K562 treated with DMSO at 1 percent for 4 hours (cell line): ENCODE data around the gene RHBDL2. TPM values are rescaled to one million over a fixed set of nuclear protein-coding genes. Genes with fewer than 3 reads are reported as not detected.

ENCODE experiments used
- total RNA-seq: library from RNA; unstranded; fragments of 300-600 nt; gene quantifications from 2 replicates; pipeline ENCODE4 v1.2.3, GENCODE V29; 2022; ENCODE audit not compliant: insufficient read depth

Gene RHBDL2, protein sequence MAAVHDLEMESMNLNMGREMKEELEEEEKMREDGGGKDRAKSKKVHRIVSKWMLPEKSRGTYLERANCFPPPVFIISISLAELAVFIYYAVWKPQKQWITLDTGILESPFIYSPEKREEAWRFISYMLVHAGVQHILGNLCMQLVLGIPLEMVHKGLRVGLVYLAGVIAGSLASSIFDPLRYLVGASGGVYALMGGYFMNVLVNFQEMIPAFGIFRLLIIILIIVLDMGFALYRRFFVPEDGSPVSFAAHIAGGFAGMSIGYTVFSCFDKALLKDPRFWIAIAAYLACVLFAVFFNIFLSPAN
- 0.48 TPM in 1 of 2 replicates, not detected in the other for total RNA-seq

GRCh38 chr1:38941527-38942019 lies at the start of gene RHBDL2:
RHBDL2 (minus strand) TSS chr1:38941830; CDS start chr1:38919212, 22,618 bp downstream.

DNA sequence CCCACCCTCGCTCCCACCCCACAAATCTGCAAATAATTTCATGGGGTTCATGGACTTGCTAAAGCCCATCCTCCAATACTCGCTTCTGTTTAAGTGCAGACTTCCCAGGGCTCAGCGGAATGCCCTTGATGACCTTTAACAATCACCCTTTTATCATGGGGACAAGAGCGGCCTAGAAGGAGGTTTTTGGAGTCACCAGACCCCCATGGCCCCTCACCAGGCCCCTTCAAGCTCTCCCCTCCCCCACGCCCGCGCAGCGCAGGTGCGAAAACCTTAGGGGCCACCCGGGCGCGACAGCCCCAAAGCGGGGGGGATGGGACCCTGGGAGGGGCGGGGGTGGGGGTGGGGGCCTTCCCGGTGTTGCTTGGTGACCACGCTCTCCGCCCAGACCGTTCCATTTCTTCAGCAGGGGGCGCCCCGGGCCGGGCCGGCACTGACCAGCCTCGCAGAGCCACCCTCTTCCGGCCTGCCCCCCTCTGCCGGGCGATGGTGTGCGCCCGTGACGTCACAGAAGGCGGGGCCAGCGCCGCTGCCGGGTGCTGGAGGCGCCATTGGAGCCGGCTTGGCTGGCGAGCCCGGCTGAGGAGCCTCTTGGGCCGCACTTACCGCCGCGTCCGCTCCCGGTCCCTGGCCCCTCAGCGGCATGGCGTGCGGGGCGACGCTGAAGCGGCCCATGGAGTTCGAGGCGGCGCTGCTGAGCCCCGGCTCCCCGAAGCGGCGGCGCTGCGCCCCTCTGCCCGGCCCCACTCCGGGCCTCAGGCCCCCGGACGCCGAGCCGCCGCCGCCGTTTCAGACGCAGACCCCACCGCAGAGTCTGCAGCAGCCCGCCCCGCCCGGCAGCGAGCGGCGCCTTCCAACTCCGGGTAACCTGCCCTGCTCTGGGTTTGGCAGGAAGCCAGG lies 49.4 kb upstream of the RHBDL2 start, which contains the start of gene AKIRIN1:
TSS of gene AKIRIN1 (plus strand) at position 539 of the 900 bp plus-strand sequence. CDS start at position 644, 105 bp downstream.

DNA sequence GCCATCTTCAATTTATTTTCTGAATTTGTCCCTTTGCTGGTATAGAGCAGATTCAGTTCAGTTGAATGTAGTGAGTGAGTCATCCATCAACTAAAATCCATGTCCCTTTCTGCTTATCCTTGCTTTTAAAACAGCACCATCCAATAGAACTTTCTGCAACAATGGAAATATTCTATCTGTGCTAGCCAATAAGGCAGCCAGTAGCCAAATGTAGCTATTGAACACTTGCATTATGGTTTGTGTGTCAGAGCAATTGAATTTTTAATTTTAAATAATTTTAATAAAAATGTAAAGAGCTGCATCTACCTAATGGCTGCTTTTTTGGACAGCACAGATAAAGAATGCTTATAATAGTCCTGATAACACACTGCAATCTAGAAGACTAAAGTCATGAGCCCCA lies 60.1 kb downstream of the RHBDL2 start, which contains the start of gene GJA9:
TSS of gene GJA9 (minus strand) at position 101 of the 400 bp plus-strand sequence. CDS start 5,489 bp downstream, outside the sequence.

DNA sequence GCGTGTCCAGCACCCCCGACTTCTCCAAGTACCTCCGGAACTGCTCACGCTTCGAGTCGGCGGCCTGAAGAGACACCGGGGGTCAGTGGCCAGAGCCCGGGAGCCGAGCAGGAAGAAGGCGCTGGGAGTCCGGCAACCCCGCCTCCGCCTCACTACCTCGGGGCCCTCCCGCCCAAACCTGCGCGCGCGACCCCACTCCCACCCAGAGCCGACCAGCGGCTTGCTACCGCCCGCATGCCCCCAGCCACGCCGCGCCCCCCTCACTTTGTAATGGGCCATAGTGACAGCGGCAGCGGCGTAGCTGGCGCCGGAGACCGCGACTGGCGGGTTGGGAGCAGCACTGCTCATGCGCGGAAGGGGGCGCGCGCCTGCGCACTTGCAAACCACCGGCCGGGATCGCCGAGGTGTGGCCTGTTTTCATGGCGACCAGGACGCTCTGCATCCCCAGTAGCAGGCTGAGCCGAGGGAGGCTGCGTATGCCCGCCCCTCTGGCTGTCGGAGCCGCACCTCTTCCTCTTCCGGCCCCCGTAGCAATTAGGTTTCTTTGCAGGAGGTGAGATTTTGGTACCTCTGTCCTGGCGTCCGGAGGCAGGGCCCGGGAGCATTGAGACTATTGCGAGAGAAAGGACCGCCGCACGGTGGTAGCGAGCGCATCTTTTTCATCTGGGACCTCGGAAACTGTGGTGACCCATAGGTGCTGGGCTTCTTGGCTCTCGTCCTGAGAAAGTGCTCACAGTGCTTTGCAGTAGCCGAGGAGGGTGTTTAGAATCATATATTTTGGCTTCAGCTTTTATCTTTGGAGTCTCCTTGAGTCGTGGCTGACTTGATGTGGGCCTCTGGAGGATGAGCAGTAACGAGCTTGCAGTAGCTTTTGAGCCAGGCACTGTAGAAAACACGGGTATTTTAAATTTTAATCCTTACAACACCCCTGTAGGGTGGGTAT lies 68.3 kb downstream of the RHBDL2 start, which contains the start of gene MYCBP:
TSS of gene MYCBP (minus strand) at position 322 of the 943 bp plus-strand sequence. CDS start at position 279, 43 bp downstream.

GRCh38 chr1:38859561-38860453 lies 81.8 kb downstream of the RHBDL2 start, which contains the start of gene RRAGC:
RRAGC (minus strand) TSS chr1:38859772; CDS start chr1:38859646, 126 bp downstream.

Other genes with a start within 250 kb of the RHBDL2 start
- 33.7 and 35.9 TPM in 2 replicates for gene RRAGC, start 82.1 kb downstream of the RHBDL2 start, total RNA-seq
- 11.2 and 23.5 TPM in 2 replicates for gene MYCBP, start 68.5 kb downstream of the RHBDL2 start, total RNA-seq
- not detected in 2 replicates for gene GJA9, start 60.2 kb downstream of the RHBDL2 start, total RNA-seq
- 85.4 and 102 TPM in 2 replicates for gene AKIRIN1, start 49.4 kb upstream of the RHBDL2 start, total RNA-seq
- gene NDUFS5, start 84.5 kb upstream of the RHBDL2 start, total RNA-seq = 507 and 538 TPM in 2 replicates